HepG2 (cell line): ENCODE measurements around the gene ABL2.

Experiments
- CEBPB ChIP-seq: IDR thresholded peaks from 2 replicates; pipeline ENCODE4 v1.6.1; 2011; ENCODE audit warnings: low read depth, low read length, improper control_type of control experiment, borderline replicate concordance
- CTCF ChIP-seq: sonication (generic); formaldehyde crosslinking; IDR thresholded peaks from 2 replicates; pipeline ENCODE4 v1.5.0; 2020; ENCODE audit warnings: mild to moderate bottlenecking, missing genetic modification reagents, moderate library complexity
- EP300 ChIP-seq, 3 experiments: sonication (generic) in 1 of 3; formaldehyde crosslinking in 1 of 3; IDR thresholded peaks; 2 replicates each; pipeline versions ENCODE4 v1.5.1 to v1.6.1; 2011 to 2020; ENCODE audit warnings: low read depth in 2 of 3, low read length in 2 of 3, borderline replicate concordance in 1 of 3, improper control_type of control experiment in 1 of 3, mild to moderate bottlenecking in 1 of 3, missing genetic modification reagents in 1 of 3, moderate library complexity in 1 of 3
- ETV6 ChIP-seq: sonication (generic); formaldehyde crosslinking; conservative IDR thresholded peaks from 2 replicates; pipeline ENCODE4 v1.4.0; 2020; ENCODE audit warnings: missing genetic modification reagents
- EZH2 ChIP-seq: conservative IDR thresholded peaks from 2 replicates; pipeline ENCODE4 v1.6.1; 2012; ENCODE audit warnings: mild to moderate bottlenecking, low read depth, low read length, moderate library complexity
- SRSF1 ChIP-seq: fragments of 200-400 bp; formaldehyde crosslinking; optimal IDR thresholded peaks from 2 replicates; pipeline ENCODE3; 2017; ENCODE audit warnings: mild to moderate bottlenecking, low read depth, low read length, moderate library complexity
- ZNF704 ChIP-seq: sonication (generic); formaldehyde crosslinking; IDR thresholded peaks from 2 replicates; pipeline ENCODE4 v1.8.1; 2023; ENCODE audit warnings: mild to moderate bottlenecking, inconsistent platforms, moderate library complexity, missing genetic modification reagents, borderline replicate concordance

GRCh38 chr1:179119513-179119912 is 110.0 kb downstream of the ABL2 start:
- no peak for TF ChIP-seq ZNF704
- TF ChIP-seq SRSF1: no peak
- TF ChIP-seq EZH2: no peak
- TF ChIP-seq CTCF (CRISPR knock-in tag): no peak
- TF ChIP-seq ETV6 (CRISPR knock-in tag): no peak
- no peak for TF ChIP-seq EP300 (IDR thresholded peaks at IDR 0.05; ENCODE audit: low read depth in 2 of 2, low read length in 2 of 2)
- no peak for TF ChIP-seq EP300 (CRISPR knock-in tag; IDR thresholded peaks at IDR 0.05; ENCODE audit: borderline replicate concordance)
- no peak for TF ChIP-seq CEBPB
